Measurements from ENCODE around the gene OR8S1. TPM values are rescaled to one million over a fixed set of nuclear protein-coding genes. Genes with fewer than 3 reads are reported as not detected.
"Not testable (repeated sequence)": the region's sequence is repeated elsewhere in the genome, so short reads cannot be mapped to it uniquely, and the experiment has no call there.

OR8S1 gene
- total RNA-seq, 1 experiment from 2014 or later = not detected

DNA sequence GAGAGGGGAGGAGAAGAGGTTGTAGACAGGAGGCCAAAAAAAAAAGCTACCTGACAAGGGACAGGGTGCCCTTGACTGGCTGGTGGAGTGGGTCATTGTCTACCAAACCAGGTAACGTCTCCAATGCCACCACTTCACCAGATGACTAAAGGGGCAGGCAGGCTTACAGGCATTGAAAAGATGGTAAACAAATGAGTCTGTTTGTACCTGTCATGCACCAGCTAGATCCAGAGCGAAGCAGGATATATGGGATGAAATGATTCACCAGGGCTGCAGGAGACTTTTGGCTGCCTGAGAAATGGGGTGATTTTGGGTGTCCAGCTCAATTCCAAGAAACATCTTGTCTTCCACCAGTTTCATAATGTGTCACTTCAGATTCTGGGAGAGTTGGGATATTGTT, 39.2 kb upstream of the OR8S1 start:
- no peak overlapping the region for H3K27ac ChIP-seq (ENCODE audit: low read length)
- BruUV-seq (replicated peaks) = no TSS peak

GRCh38 chr12:48486679-48487078, 38.8 kb upstream of the OR8S1 start:
- DNase-seq (no peak), ATAC-seq (no peak)
- H2AFZ ChIP-seq (ENCODE audit: low read length) = no peak overlapping the region
- POLR2A ChIA-PET (ENCODE audit: unreplicated experiment) = no interaction called here
- H3K9me3 ChIP-seq (ENCODE audit: low read length) = no peaks in the 10 kb centered on the region
- TF ChIP-seq EZH2phosphoT487 (IDR thresholded peaks at IDR 0.05; ENCODE audit: borderline replicate concordance, low read length) = no peak
- H3K4me2 ChIP-seq (ENCODE audit: low read length) = no peak overlapping the region
- no peaks in the 10 kb centered on the region for H3K4me1 ChIP-seq (ENCODE audit: insufficient read depth, low read length)
- H3K36me3 ChIP-seq (ENCODE audit: low read depth, low read length) = no peaks in the 10 kb centered on the region
- H3K4me3 ChIP-seq (ENCODE audit: low read length) = no peak overlapping the region
- H3K79me2 ChIP-seq (ENCODE audit: low read length) = no peaks in the 10 kb centered on the region
- H3K9ac ChIP-seq (ENCODE audit: low read length) = no peak overlapping the region
- no peaks in the 10 kb centered on the region for H3K9me2 ChIP-seq (replicated peaks; ENCODE audit: low read length)
- H3K27me3 ChIP-seq (ENCODE audit: low read length) = peaks cover 77% of the 10 kb centered on the region
- CTCF ChIA-PET = no interaction called here
- no peaks in the 10 kb centered on the region for H4K20me1 ChIP-seq (ENCODE audit: low read length)
- no TSS peak for BruUV-seq (replicated peaks)
- H3F3A ChIP-seq (ENCODE audit: low read length, unreplicated experiment) = no peaks in the 10 kb centered on the region
- intact Hi-C loops (cut with micrococcal nuclease) = no loop called here
- H3K27ac ChIP-seq (ENCODE audit: low read length) = no peak overlapping the region

More for the DNA sequence above, 39.2 kb upstream of the OR8S1 start:
- Histone ChIP-seq H3K9me3 (ENCODE audit: low read length) (no peaks in the 10 kb centered on the region), H3K4me2 (ENCODE audit: low read length) (no peak overlapping the region), H2AFZ (ENCODE audit: low read length) (no peak overlapping the region), H3K4me3 (ENCODE audit: low read length) (no peak overlapping the region), H3K79me2 (ENCODE audit: low read length) (no peaks in the 10 kb centered on the region), H3K4me1 (ENCODE audit: insufficient read depth, low read length) (no peaks in the 10 kb centered on the region), H3F3A (ENCODE audit: low read length, unreplicated experiment) (no peaks in the 10 kb centered on the region), H3K9ac (ENCODE audit: low read length) (no peak overlapping the region), H3K27me3 (ENCODE audit: low read length) (peaks cover 77% of the 10 kb centered on the region), H3K36me3 (ENCODE audit: low read depth, low read length) (no peaks in the 10 kb centered on the region), H3K9me2 (replicated peaks; ENCODE audit: low read length) (no peaks in the 10 kb centered on the region), H4K20me1 (ENCODE audit: low read length) (no peaks in the 10 kb centered on the region)
- ATAC-seq = no peak
- POLR2A ChIA-PET (ENCODE audit: unreplicated experiment) = no interaction called here
- CTCF ChIA-PET = no interaction called here
- intact Hi-C loops (cut with micrococcal nuclease) = no loop called here
- TF ChIP-seq EZH2 (IDR thresholded peaks at IDR 0.05; ENCODE audit: low read length, unreplicated experiment) (no peak), EZH2phosphoT487 (IDR thresholded peaks at IDR 0.05; ENCODE audit: borderline replicate concordance, low read length) (no peak), CTCF (conservative IDR thresholded peaks at IDR 0.05; ENCODE audit: low read depth, low read length) (no peak)
- peak; percentile 9 for DNase-seq

DNA sequence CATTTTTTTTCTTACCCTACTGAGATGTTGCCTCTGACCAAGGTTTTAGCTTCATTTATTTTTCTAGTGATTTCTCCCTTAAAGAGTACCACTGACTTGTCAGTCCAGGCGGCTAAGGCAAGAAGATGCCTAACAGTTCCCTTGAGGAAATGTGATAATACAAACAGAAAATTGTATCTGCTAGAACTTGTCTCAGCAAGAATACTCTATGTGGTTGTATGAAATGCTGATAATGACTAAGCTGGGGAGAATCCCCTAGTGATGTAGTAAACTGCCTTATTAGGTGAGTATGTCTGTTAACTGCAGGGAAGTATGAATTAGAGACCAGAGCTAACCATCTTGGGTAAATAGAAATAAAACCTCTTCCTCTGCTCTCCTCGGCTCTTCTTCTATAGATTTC, 36.4 kb upstream of the OR8S1 start:
- ChIA-PET POLR2A (ENCODE audit: unreplicated experiment) (no interaction called here), CTCF (no interaction called here)
- no TSS peak for BruUV-seq (replicated peaks)
- intact Hi-C loops (cut with micrococcal nuclease) = no loop called here
- no peak overlapping the region for H3K27ac ChIP-seq (ENCODE audit: low read length)
- no peaks in the 10 kb centered on the region for H4K20me1 ChIP-seq (ENCODE audit: low read length)
- ATAC-seq (no peak), DNase-seq (no peak)
- peaks cover 74% of the 10 kb centered on the region for H3K27me3 ChIP-seq (ENCODE audit: low read length)
- H3K9ac ChIP-seq (ENCODE audit: low read length) = no peak overlapping the region
- no peaks in the 10 kb centered on the region for H3K9me2 ChIP-seq (replicated peaks; ENCODE audit: low read length)
- no peak overlapping the region for H3K4me3 ChIP-seq (ENCODE audit: low read length)
- no peaks in the 10 kb centered on the region for H3F3A ChIP-seq (ENCODE audit: low read length, unreplicated experiment)
- no peak overlapping the region for H3K4me2 ChIP-seq (ENCODE audit: low read length)
- no peaks in the 10 kb centered on the region for H3K9me3 ChIP-seq (ENCODE audit: low read length)
- H3K36me3 ChIP-seq (ENCODE audit: low read depth, low read length) = no peaks in the 10 kb centered on the region
- no peak overlapping the region for H2AFZ ChIP-seq (ENCODE audit: low read length)
- H3K4me1 ChIP-seq (ENCODE audit: insufficient read depth, low read length) = no peaks in the 10 kb centered on the region
- TF ChIP-seq EZH2phosphoT487 (IDR thresholded peaks at IDR 0.05; ENCODE audit: borderline replicate concordance, low read length) (no peak), CTCF (conservative IDR thresholded peaks at IDR 0.05; ENCODE audit: low read depth, low read length) (no peak), EZH2 (IDR thresholded peaks at IDR 0.05; ENCODE audit: low read length, unreplicated experiment) (no peak)
- no peaks in the 10 kb centered on the region for H3K79me2 ChIP-seq (ENCODE audit: low read length)

- DNase-seq; H3K4me3 ChIP-seq (ENCODE audit: low read length); H3K27ac ChIP-seq (ENCODE audit: low read length); H3K36me3 ChIP-seq (ENCODE audit: low read depth, low read length); H3K4me2 ChIP-seq (ENCODE audit: low read length); H3K9me2 ChIP-seq (replicated peaks; ENCODE audit: low read length); H2AFZ ChIP-seq (ENCODE audit: low read length); H3K9me3 ChIP-seq (ENCODE audit: low read length); intact Hi-C loops (cut with micrococcal nuclease); BruUV-seq (replicated peaks); H4K20me1 ChIP-seq (ENCODE audit: low read length); CTCF ChIA-PET; H3K79me2 ChIP-seq (ENCODE audit: low read length); H3K9ac ChIP-seq (ENCODE audit: low read length); ATAC-seq; POLR2A ChIA-PET (ENCODE audit: unreplicated experiment); H3F3A ChIP-seq (ENCODE audit: low read length, unreplicated experiment); H3K4me1 ChIP-seq (ENCODE audit: insufficient read depth, low read length): not testable (repeated sequence)
- H3K27me3 ChIP-seq (ENCODE audit: low read length) = peaks cover 71% of the 10 kb centered on the region
These were observed 36.0 kb upstream of the OR8S1 start for GRCh38 chr12:48489456-48489855.

DNA sequence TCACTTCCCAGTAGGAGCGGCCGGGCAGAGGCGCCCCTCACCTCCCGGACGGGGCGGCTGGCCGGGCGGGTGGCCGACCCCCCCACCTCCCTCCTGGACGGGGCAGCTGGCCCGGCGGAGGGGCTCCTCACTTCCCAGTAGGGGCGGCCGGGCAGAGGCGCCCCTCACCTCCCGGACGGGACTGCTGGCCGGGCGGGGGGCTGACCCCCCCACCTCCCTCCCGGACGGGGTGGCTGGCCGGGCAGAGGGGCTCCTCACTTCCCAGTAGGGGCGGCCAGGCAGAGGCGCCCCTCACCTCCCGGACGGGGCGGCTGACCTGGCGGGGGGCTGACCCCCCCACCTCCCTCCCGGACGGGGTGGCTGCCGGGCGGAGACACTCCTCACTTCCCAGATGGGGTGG, 25.2 kb upstream of the OR8S1 start:
- H3K9me2 ChIP-seq (replicated peaks; ENCODE audit: low read length); H3K9me3 ChIP-seq (ENCODE audit: low read length); CTCF ChIA-PET; DNase-seq; ATAC-seq; H3K4me2 ChIP-seq (ENCODE audit: low read length); H3K4me1 ChIP-seq (ENCODE audit: insufficient read depth, low read length); H3K36me3 ChIP-seq (ENCODE audit: low read depth, low read length); H3K4me3 ChIP-seq (ENCODE audit: low read length); H4K20me1 ChIP-seq (ENCODE audit: low read length); BruUV-seq (replicated peaks); intact Hi-C loops (cut with micrococcal nuclease); POLR2A ChIA-PET (ENCODE audit: unreplicated experiment); H3K27ac ChIP-seq (ENCODE audit: low read length); H3K79me2 ChIP-seq (ENCODE audit: low read length); H3F3A ChIP-seq (ENCODE audit: low read length, unreplicated experiment); H3K9ac ChIP-seq (ENCODE audit: low read length); H2AFZ ChIP-seq (ENCODE audit: low read length): not testable (repeated sequence)
- peaks cover 44% of the 10 kb centered on the region for H3K27me3 ChIP-seq (ENCODE audit: low read length)
